ENCODE measurements around the gene MRRF. TPM values are rescaled to one million over a fixed set of nuclear protein-coding genes. Genes with fewer than 3 reads are reported as not detected.

MRRF gene
- total and polyA plus RNA-seq, 2 of the 4 experiments (the other 2 are of a cell fraction): 32.1 to 38.0 TPM

- no peak overlapping the region for H3K4me3 ChIP-seq (ENCODE audit: insufficient read depth, low read depth, low read length)
- dilution Hi-C loops (cut with HindIII; ENCODE audit: low sequenced_read_pairs, unreplicated experiment): no loop called here
- H3K4me2 ChIP-seq (ENCODE audit: low read depth, low read length): no peak overlapping the region
- no peak overlapping the region for H2AK5ac ChIP-seq (ENCODE audit: low read depth, low read length)
- no peak overlapping the region for H4K5ac ChIP-seq (ENCODE audit: low read depth, low read length)
- peaks cover 2% of the 10 kb centered on the region; the same call in 1 of the 2 replicates for H3K4me1 ChIP-seq (ENCODE audit: control insufficient read depth, insufficient read depth, low read length)
- H2BK20ac ChIP-seq (ENCODE audit: low read depth, low read length): no peak overlapping the region
- no TSS peak for BruUV-seq (replicated peaks)
- no peak overlapping the region for H3K14ac ChIP-seq (replicated peaks; ENCODE audit: low read depth, low read length)
- in situ Hi-C loops (cut with MboI; ENCODE audit: low sequenced_read_pairs): no loop called here
- no CpG with 5 or more reads among the region's 5 CpGs for WGBS, 2 experiments (ENCODE audit: extremely low coverage in 2 of 2, insufficient read length in 1 of 2)
- CTCF ChIA-PET: interaction anchor here (1.2 kb wide), 1 partner anchor 100 kb away, joined by 3 read pairs; no protein-coding TSS in a partner anchor
- H4K20me1 ChIP-seq (ENCODE audit: insufficient read depth, low read length): peaks cover 18% of the 10 kb centered on the region; the same call in 1 of the 2 replicates
- H2AK9ac ChIP-seq (replicated peaks; ENCODE audit: low read depth, low read length, poor library complexity): no peak overlapping the region
- peaks cover 99% of the 10 kb centered on the region for H3K27me3 ChIP-seq (ENCODE audit: control insufficient read depth, insufficient read depth, low read length)
- H3K9me1 ChIP-seq (ENCODE audit: insufficient read depth, low read length): 0 out of 2 replicates have a peak, but pooled peaks cover 4% of the 10 kb centered on the region
- H3K18ac ChIP-seq (ENCODE audit: low read depth, low read length): no peak overlapping the region
- DNase-seq (no peak), ATAC-seq (ENCODE audit: low read depth) (no peak)
- H2AFZ ChIP-seq (replicated peaks; ENCODE audit: low read length, poor library complexity): no peak overlapping the region
- no peak overlapping the region for H3K9ac ChIP-seq (ENCODE audit: low read depth, low read length)
- no peaks in the 10 kb centered on the region for H3K79me1 ChIP-seq (ENCODE audit: low read depth in 1 of 2, low read length in 2 of 2)
- intact Hi-C loops (cut with micrococcal nuclease): no loop called here
- TF ChIP-seq MXI1 (IDR thresholded peaks at IDR 0.05; ENCODE audit: borderline replicate concordance, low read depth, low read length): no peak
- no peak for TF ChIP-seq RCOR1 (IDR thresholded peaks at IDR 0.05; ENCODE audit: insufficient replicate concordance, low read length)
- no peak for TF ChIP-seq CHD1 (IDR thresholded peaks at IDR 0.05; ENCODE audit: low read depth, low read length)
- TF ChIP-seq MAFK (IDR thresholded peaks at IDR 0.05; ENCODE audit: low read depth, low read length): no peak
- TF ChIP-seq RAD21 (IDR thresholded peaks at IDR 0.05; ENCODE audit: low read length): no peak
- no peak for TF ChIP-seq MAZ (IDR thresholded peaks at IDR 0.05; ENCODE audit: borderline replicate concordance, low read depth, low read length)
- no peak for TF ChIP-seq CTCF (conservative IDR thresholded peaks at IDR 0.05; ENCODE audit: low read depth, low read length)
- TF ChIP-seq RFX5 (IDR thresholded peaks at IDR 0.05; ENCODE audit: low read depth, low read length): no peak
- TF ChIP-seq FOS (IDR thresholded peaks at IDR 0.05; ENCODE audit: low read depth, low read length): no peak
- no peak for TF ChIP-seq USF2 (IDR thresholded peaks at IDR 0.05; ENCODE audit: low read depth, low read length)
- no peak for TF ChIP-seq SMC3 (IDR thresholded peaks at IDR 0.05; ENCODE audit: low read depth, low read length)
- no peak for TF ChIP-seq BHLHE40 (IDR thresholded peaks at IDR 0.05; ENCODE audit: low read depth, low read length)
- no peak for TF ChIP-seq NFE2L2 (IDR thresholded peaks at IDR 0.05; ENCODE audit: low read depth, low read length)
- TF ChIP-seq ELK1 (IDR thresholded peaks at IDR 0.05; ENCODE audit: borderline replicate concordance, low read depth, low read length): no peak
- TF ChIP-seq POLR2A (IDR thresholded peaks at IDR 0.05; ENCODE audit: low read depth, low read length): no peak
- no peak for TF ChIP-seq CEBPB (IDR thresholded peaks at IDR 0.05; ENCODE audit: low read depth, low read length)
- no peak overlapping the region for H2BK15ac ChIP-seq (ENCODE audit: low read depth, low read length)
- H3K9me3 ChIP-seq (ENCODE audit: control insufficient read depth, insufficient read depth, low read length): peaks cover 6% of the 10 kb centered on the region
- no peak overlapping the region for H3K56ac ChIP-seq (ENCODE audit: extremely low read depth, insufficient read depth, low read length)
- H3K27ac ChIP-seq (ENCODE audit: insufficient read depth, low read length): no peak overlapping the region
- H3K23ac ChIP-seq (ENCODE audit: low read depth, low read length): no peak overlapping the region
- no peaks in the 10 kb centered on the region for H3K36me3 ChIP-seq (ENCODE audit: control insufficient read depth, insufficient read depth, low read length)
- H2BK5ac ChIP-seq (ENCODE audit: low read depth, low read length, poor library complexity, severe bottlenecking): no peak overlapping the region
- POLR2A ChIA-PET (ENCODE audit: unreplicated experiment): no interaction called here
- no peak overlapping the region for H2BK120ac ChIP-seq (ENCODE audit: low read depth, low read length)
- no peak overlapping the region for H4K91ac ChIP-seq (ENCODE audit: insufficient read depth, low read depth, low read length)
- H3K4ac ChIP-seq (ENCODE audit: low read depth, low read length): no peak overlapping the region
- H4K8ac ChIP-seq (ENCODE audit: low read depth in 2 of 2, low read length in 2 of 2): no peak overlapping the region
These were observed 41.9 kb upstream of the MRRF start for GRCh38 chr9:122222791-122223190.

Measured in IMR-90 (cell line).